ENCODE results near the gene LRRC71.

The LRRC71 gene

GRCh38 chr1:156943756-156944155 lies 23.3 kb downstream of the LRRC71 start:
- Histone ChIP-seq H3K27me3 (ENCODE audit: low read depth, low read length) (no peaks in the 10 kb centered on the region), H3K27ac (ENCODE audit: low read length) (no peak overlapping the region), H3K36me3 (ENCODE audit: control insufficient read depth in 1 of 2, insufficient read depth in 2 of 2, low read length in 2 of 2) (peaks cover 93 to 98% of the 10 kb centered on the region in 2 donors), H3K4me3 (ENCODE audit: low read depth in 1 of 2, low read length in 2 of 2) (no peak overlapping the region), H3K4me1 (ENCODE audit: control insufficient read depth in 1 of 2, insufficient read depth in 2 of 2, low read length in 2 of 2) (no peaks in the 10 kb centered on the region), H3K9me3 (ENCODE audit: control insufficient read depth in 1 of 2, low read length in 2 of 2) (no peaks in the 10 kb centered on the region)

- Histone ChIP-seq H3K36me3 (ENCODE audit: control insufficient read depth in 1 of 2, insufficient read depth in 2 of 2, low read length in 2 of 2) (peaks cover 93 to 98% of the 10 kb centered on the region in 2 donors), H3K4me1 (ENCODE audit: control insufficient read depth in 1 of 2, insufficient read depth in 2 of 2, low read length in 2 of 2) (no peaks in the 10 kb centered on the region), H3K4me3 (ENCODE audit: low read depth in 1 of 2, low read length in 2 of 2) (no peak overlapping the region), H3K9me3 (ENCODE audit: control insufficient read depth in 1 of 2, low read length in 2 of 2) (no peaks in the 10 kb centered on the region), H3K27me3 (ENCODE audit: low read depth, low read length) (no peaks in the 10 kb centered on the region), H3K27ac (ENCODE audit: low read length) (no peak overlapping the region)
Measured at GRCh38 chr1:156944268-156944667, 23.8 kb downstream of the LRRC71 start.

DNA sequence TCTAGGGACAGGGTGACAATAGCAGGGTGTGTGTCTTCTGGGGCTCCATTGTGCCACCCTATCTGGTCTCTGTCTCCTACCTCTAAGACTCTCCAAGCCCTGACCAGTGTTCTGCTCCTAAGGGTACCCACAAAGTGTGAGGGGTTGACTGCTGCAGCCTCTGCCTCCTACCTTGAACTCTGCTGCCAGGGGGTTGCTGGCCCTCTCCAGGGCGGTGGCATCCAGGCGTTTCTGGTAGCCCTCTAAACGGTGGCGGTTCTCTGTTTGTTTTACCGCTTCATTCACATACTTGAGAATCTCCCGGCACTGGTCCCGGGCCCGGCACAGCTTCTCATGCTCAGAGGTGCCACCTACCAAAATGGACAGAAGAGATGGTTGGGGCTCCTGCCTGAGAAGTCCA lies 24.4 kb downstream of the LRRC71 start:
- no peaks in the 10 kb centered on the region for H3K27me3 ChIP-seq (ENCODE audit: low read depth, low read length)
- H3K4me1 ChIP-seq (ENCODE audit: control insufficient read depth in 1 of 2, insufficient read depth in 2 of 2, low read length in 2 of 2): no peaks in the 10 kb centered on the region
- H3K4me3 ChIP-seq (ENCODE audit: low read depth in 1 of 2, low read length in 2 of 2): no peak overlapping the region
- H3K9me3 ChIP-seq (ENCODE audit: control insufficient read depth in 1 of 2, low read length in 2 of 2): no peaks in the 10 kb centered on the region
- H3K27ac ChIP-seq (ENCODE audit: low read length): no peak overlapping the region
- peaks cover 93 to 98% of the 10 kb centered on the region in 2 donors for H3K36me3 ChIP-seq (ENCODE audit: control insufficient read depth in 1 of 2, insufficient read depth in 2 of 2, low read length in 2 of 2)

DNA sequence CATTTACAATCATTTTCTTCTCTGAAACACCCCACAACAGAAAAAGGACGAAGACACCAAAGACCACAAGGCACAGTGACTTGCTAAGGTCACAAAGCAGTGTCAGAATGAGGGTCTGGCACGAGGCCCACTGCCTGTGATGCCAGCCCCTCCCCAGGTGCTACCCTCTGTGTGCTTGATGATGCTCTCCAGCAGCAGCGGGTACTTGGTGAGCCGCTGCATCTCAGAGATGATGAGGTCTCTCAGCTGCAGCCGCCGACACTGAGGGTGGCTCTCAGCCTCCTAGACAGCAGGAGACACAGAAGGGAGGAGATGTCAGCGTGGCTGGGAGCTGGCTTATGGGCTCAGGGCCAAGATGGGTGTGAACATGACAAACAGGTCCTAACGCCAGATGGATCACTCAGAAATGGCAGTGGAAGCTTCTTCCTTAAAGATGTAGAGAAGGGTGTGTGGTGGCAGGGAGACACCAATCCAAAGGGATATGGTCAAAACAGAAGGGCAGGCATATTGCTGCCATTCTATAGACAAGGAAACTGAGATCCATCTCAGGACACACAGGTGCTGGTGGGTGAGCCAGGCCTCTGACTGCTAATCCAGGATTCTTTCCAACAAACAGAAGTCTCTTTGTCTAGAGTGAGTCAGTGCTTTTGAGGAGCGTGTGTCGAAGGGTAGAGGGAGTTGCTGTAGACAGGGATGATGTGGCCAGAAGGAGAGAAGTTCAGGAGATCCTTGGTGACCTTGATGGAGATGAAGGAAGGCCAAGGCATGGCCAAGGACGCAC lies 25.6 kb downstream of the LRRC71 start:
- H3K4me1 ChIP-seq (ENCODE audit: control insufficient read depth in 1 of 2, insufficient read depth in 2 of 2, low read length in 2 of 2): no peaks in the 10 kb centered on the region
- no peak overlapping the region for H3K4me3 ChIP-seq (ENCODE audit: low read depth in 1 of 2, low read length in 2 of 2)
- no peak overlapping the region for H3K27ac ChIP-seq (ENCODE audit: low read length)
- H3K27me3 ChIP-seq (ENCODE audit: low read depth, low read length): no peaks in the 10 kb centered on the region
- no peaks in the 10 kb centered on the region for H3K9me3 ChIP-seq (ENCODE audit: control insufficient read depth in 1 of 2, low read length in 2 of 2)
- H3K36me3 ChIP-seq (ENCODE audit: control insufficient read depth in 1 of 2, insufficient read depth in 2 of 2, low read length in 2 of 2): peaks cover 88 to 98% of the 10 kb centered on the region in 2 donors

DNA sequence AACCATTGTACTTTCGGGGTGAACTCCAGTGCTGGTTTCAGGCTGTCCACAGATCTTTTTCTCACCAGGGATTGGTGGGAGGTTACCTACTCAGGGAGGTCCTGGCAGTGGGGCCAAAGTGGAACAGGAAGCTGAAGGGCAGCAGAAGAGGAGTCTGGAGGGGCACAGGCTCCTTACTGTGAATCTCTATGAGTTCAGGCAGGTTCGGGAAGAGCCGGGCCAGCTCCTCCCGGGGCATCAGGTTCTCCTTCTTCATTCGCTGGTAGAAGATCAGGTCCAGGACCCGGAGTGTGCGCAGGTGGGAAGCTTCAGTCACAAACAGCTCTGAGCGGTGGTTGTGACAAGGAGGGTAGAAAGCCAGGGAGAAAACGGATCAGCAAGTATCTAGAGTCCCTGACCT lies 26.7 kb downstream of the LRRC71 start:
- no peak overlapping the region for H3K4me3 ChIP-seq (ENCODE audit: low read depth in 1 of 2, low read length in 2 of 2)
- no peaks in the 10 kb centered on the region for H3K27me3 ChIP-seq (ENCODE audit: low read depth, low read length)
- H3K9me3 ChIP-seq (ENCODE audit: control insufficient read depth in 1 of 2, low read length in 2 of 2): no peaks in the 10 kb centered on the region
- peaks cover 86 to 95% of the 10 kb centered on the region in 2 donors for H3K36me3 ChIP-seq (ENCODE audit: control insufficient read depth in 1 of 2, insufficient read depth in 2 of 2, low read length in 2 of 2)
- H3K4me1 ChIP-seq (ENCODE audit: control insufficient read depth in 1 of 2, insufficient read depth in 2 of 2, low read length in 2 of 2): no peaks in the 10 kb centered on the region
- H3K27ac ChIP-seq (ENCODE audit: low read length): no peak overlapping the region

DNA sequence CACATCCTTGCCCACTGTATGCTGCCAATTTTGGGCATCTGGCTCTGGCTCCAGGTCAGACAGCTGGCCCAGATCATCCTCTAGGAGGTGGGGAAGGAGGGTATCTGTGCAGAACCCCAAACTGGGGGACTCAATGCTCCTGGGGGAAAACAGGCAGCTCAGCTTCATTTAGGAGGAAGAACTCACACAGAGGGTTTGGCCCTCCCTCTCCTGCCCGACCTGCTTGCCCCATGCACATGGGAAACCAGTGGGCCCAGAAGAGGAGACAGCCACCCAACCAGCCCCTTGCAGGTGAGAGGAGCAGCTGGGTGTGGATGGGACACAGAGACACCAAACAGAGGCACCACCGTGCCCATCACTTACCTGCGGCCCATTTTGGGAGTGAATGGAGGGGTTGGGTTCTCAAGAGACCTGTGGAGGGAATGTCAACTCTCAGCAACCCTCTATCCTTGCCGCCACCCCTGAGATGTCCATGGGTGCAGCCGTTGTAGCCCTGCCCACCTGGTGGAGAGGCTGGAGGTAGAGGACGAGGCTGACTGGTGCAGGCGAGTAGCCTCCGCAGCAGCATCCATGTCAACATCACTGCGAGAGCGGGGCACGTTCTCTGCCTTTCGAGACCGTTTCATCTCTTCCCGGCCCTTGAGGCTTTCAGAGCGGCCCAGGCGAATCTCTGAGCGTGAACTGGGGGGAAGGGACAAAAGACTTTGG lies 27.5 kb downstream of the LRRC71 start:
- H3K27me3 ChIP-seq (ENCODE audit: low read depth, low read length): no peaks in the 10 kb centered on the region
- H3K4me1 ChIP-seq (ENCODE audit: control insufficient read depth in 1 of 2, insufficient read depth in 2 of 2, low read length in 2 of 2): no peaks in the 10 kb centered on the region
- no peaks in the 10 kb centered on the region for H3K9me3 ChIP-seq (ENCODE audit: control insufficient read depth in 1 of 2, low read length in 2 of 2)
- peaks cover 81 to 92% of the 10 kb centered on the region in 2 donors for H3K36me3 ChIP-seq (ENCODE audit: control insufficient read depth in 1 of 2, insufficient read depth in 2 of 2, low read length in 2 of 2)
- H3K27ac ChIP-seq (ENCODE audit: low read length): no peak overlapping the region
- no peak overlapping the region for H3K4me3 ChIP-seq (ENCODE audit: low read depth in 1 of 2, low read length in 2 of 2)

DNA sequence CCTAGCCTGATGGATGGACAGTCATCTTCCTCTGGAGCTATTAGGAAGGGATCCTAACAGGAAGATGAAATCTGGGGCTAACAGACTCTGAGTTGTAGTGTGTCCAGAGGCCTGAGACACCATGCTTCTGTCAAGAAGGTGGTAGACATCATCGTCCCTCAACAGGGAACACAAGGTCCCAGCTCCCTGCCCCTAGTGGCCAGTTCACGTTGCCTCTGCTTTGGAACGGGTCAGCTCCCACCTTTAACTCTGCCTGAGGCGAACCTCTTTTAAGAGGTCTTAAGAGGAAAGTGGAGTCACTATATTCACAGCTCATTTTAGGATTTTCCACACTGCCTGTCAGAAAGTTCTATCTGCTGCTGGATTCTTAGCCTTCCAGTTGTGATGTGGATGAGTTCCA lies 28.3 kb downstream of the LRRC71 start:
- H3K27me3 ChIP-seq (ENCODE audit: low read depth, low read length): no peaks in the 10 kb centered on the region
- no peaks in the 10 kb centered on the region for H3K4me1 ChIP-seq (ENCODE audit: control insufficient read depth in 1 of 2, insufficient read depth in 2 of 2, low read length in 2 of 2)
- peaks cover 77 to 88% of the 10 kb centered on the region in 2 donors for H3K36me3 ChIP-seq (ENCODE audit: control insufficient read depth in 1 of 2, insufficient read depth in 2 of 2, low read length in 2 of 2)
- no peaks in the 10 kb centered on the region for H3K9me3 ChIP-seq (ENCODE audit: control insufficient read depth in 1 of 2, low read length in 2 of 2)
- H3K4me3 ChIP-seq (ENCODE audit: low read depth in 1 of 2, low read length in 2 of 2): no peak overlapping the region
- H3K27ac ChIP-seq (ENCODE audit: low read length): no peak overlapping the region

GRCh38 chr1:156949127-156949526 lies 28.7 kb downstream of the LRRC71 start:
- no peak overlapping the region for H3K27ac ChIP-seq (ENCODE audit: low read length)
- peaks cover 73 to 84% of the 10 kb centered on the region in 2 donors for H3K36me3 ChIP-seq (ENCODE audit: control insufficient read depth in 1 of 2, insufficient read depth in 2 of 2, low read length in 2 of 2)
- H3K27me3 ChIP-seq (ENCODE audit: low read depth, low read length): no peaks in the 10 kb centered on the region
- no peaks in the 10 kb centered on the region for H3K9me3 ChIP-seq (ENCODE audit: control insufficient read depth in 1 of 2, low read length in 2 of 2)
- H3K4me1 ChIP-seq (ENCODE audit: control insufficient read depth in 1 of 2, insufficient read depth in 2 of 2, low read length in 2 of 2): no peaks in the 10 kb centered on the region
- no peak overlapping the region for H3K4me3 ChIP-seq (ENCODE audit: low read depth in 1 of 2, low read length in 2 of 2)

- Histone ChIP-seq H3K27ac (ENCODE audit: low read length) (no peak overlapping the region), H3K9me3 (ENCODE audit: control insufficient read depth in 1 of 2, low read length in 2 of 2) (no peaks in the 10 kb centered on the region), H3K4me1 (ENCODE audit: control insufficient read depth in 1 of 2, insufficient read depth in 2 of 2, low read length in 2 of 2) (no peaks in the 10 kb centered on the region), H3K27me3 (ENCODE audit: low read depth, low read length) (no peaks in the 10 kb centered on the region), H3K36me3 (ENCODE audit: control insufficient read depth in 1 of 2, insufficient read depth in 2 of 2, low read length in 2 of 2) (peaks cover 64 to 82% of the 10 kb centered on the region in 2 donors), H3K4me3 (ENCODE audit: low read depth in 1 of 2, low read length in 2 of 2) (no peak overlapping the region)
Measured at GRCh38 chr1:156951371-156951770, 30.9 kb downstream of the LRRC71 start.

DNA sequence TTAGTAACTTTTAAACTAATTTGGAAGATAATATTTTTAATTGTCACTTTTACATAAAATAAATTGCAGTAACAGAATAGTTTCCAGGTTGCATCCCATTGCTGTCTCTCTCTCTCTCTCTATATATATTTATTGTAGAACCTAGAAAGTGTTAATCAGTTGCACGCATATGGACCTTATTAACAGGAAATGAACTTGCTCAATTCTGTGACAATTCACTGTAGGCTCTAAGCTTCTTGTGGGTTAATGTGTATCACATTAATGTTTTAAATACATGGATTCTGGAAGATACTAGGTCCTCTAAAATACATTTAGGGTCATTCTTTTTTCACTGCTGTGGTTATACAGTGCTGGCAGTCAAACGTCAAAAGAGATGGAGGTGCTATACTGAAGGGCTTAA lies 33.1 kb downstream of the LRRC71 start:
- no peaks in the 10 kb centered on the region for H3K27me3 ChIP-seq (ENCODE audit: low read depth, low read length)
- peaks cover 65 to 82% of the 10 kb centered on the region in 2 donors for H3K36me3 ChIP-seq (ENCODE audit: control insufficient read depth in 1 of 2, insufficient read depth in 2 of 2, low read length in 2 of 2)
- H3K4me1 ChIP-seq (ENCODE audit: control insufficient read depth in 1 of 2, insufficient read depth in 2 of 2, low read length in 2 of 2): no peaks in the 10 kb centered on the region
- H3K4me3 ChIP-seq (ENCODE audit: low read depth in 1 of 2, low read length in 2 of 2): no peak overlapping the region
- H3K9me3 ChIP-seq (ENCODE audit: control insufficient read depth in 1 of 2, low read length in 2 of 2): no peaks in the 10 kb centered on the region
- H3K27ac ChIP-seq (ENCODE audit: low read length): no peak overlapping the region

DNA sequence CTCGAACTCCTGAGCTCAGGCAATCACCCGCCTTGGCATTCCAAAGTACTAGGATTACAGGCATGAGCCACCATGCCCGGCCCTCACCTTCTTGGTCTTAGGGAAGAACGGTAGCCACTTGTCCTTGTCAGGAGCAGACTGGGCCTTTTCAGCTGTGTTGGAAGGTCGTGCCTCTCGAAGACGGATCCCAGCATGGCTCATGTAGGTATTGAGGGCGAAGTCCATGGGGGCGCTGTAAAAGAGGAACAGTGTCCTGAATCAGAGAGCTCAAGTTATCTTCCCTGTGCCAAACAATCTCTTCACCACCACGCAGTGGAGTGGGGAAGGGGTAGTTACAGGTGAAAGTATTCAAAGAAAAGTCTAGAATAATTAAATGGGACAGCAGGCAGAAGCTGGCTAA lies 35.9 kb downstream of the LRRC71 start:
- Histone ChIP-seq H3K27ac (ENCODE audit: low read length) (no peak overlapping the region), H3K4me1 (ENCODE audit: control insufficient read depth in 1 of 2, insufficient read depth in 2 of 2, low read length in 2 of 2) (no peaks in the 10 kb centered on the region), H3K36me3 (ENCODE audit: control insufficient read depth in 1 of 2, insufficient read depth in 2 of 2, low read length in 2 of 2) (peaks cover 68 to 78% of the 10 kb centered on the region in 2 donors), H3K9me3 (ENCODE audit: control insufficient read depth in 1 of 2, low read length in 2 of 2) (no peaks in the 10 kb centered on the region), H3K4me3 (ENCODE audit: low read depth in 1 of 2, low read length in 2 of 2) (no peak overlapping the region), H3K27me3 (ENCODE audit: low read depth, low read length) (no peaks in the 10 kb centered on the region)
